Loucy (cell line): ENCODE measurements around the gene CFAP97.

Experiments used
- EZH2phosphoT487 ChIP-seq: fragments of 200-600 bp; IDR thresholded peaks from 2 replicates; pipeline ENCODE4 v1.6.1; 2018; ENCODE audit warnings: antibody characterized with exemption, mild to moderate bottlenecking, moderate library complexity, borderline replicate concordance
- TF ChIP-seq, protein P1 (sequence below): fragments of 200-600 bp; sonication (generic); conservative IDR thresholded peaks from 2 replicates; pipeline ENCODE4 v1.5.1; 2014; ENCODE audit warnings: mild to moderate bottlenecking, antibody characterized with exemption, low read length

DNA sequence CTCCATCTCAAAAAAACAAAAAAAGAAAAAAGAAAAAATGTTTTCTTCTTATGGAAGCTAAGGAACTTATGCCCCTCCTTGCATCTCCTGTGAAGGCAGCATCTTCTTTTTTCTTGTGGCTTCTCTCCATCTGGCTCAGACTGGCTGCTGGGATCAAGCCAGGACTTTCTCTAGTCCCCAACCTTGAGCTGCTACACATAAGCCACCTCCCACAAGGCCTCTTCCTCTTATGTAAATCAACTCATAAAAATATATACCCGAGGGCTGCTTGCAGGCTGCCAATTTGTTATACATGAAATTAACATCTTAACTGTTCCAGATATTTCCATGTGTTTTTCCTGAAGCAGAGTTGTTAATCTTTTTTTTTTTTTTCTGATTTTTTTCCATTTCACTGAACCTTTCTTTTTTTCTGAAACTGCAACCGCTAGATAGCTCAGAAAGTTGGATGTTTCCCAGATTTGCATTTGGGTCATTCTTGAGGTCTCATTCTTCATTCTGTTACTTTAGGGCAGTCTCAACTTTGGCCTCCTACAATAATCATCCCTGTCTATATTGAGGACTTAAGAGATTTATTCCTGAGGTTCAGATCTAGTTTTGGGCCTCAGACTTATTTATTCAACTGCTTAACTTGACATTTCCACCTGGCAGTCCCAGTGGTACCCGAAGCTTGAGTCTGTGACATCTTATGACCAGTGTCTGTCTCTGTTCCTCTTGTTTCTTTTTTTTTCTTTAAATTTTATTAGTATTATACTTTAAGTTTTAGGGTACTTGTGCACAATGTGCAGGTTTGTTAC, 15.9 kb upstream of the CFAP97 start:
- TF ChIP-seq, protein P1, sequence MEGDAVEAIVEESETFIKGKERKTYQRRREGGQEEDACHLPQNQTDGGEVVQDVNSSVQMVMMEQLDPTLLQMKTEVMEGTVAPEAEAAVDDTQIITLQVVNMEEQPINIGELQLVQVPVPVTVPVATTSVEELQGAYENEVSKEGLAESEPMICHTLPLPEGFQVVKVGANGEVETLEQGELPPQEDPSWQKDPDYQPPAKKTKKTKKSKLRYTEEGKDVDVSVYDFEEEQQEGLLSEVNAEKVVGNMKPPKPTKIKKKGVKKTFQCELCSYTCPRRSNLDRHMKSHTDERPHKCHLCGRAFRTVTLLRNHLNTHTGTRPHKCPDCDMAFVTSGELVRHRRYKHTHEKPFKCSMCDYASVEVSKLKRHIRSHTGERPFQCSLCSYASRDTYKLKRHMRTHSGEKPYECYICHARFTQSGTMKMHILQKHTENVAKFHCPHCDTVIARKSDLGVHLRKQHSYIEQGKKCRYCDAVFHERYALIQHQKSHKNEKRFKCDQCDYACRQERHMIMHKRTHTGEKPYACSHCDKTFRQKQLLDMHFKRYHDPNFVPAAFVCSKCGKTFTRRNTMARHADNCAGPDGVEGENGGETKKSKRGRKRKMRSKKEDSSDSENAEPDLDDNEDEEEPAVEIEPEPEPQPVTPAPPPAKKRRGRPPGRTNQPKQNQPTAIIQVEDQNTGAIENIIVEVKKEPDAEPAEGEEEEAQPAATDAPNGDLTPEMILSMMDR: no peak
- no peak for TF ChIP-seq EZH2phosphoT487
